Muscle layer of colon (tissue), 2 donors: Measurements from ENCODE around the gene VAMP5.
A peak's percentile ranks its signal among the peaks of the same experiment; 100 is the strongest.

ENCODE experiments used
- H3K27ac ChIP-seq: one replicate; pipeline ENCODE4 v1.7.0; 2013; ENCODE audit warnings: low read depth, mild to moderate bottlenecking, low read length, moderate library complexity
- H3K27me3 ChIP-seq, 2 donors: one replicate each; pipeline ENCODE4 v1.7.0; 2013; ENCODE audit warnings: low read length in 2 of 2, mild to moderate bottlenecking in 2 of 2; ENCODE audit not compliant: insufficient read depth in 2 of 2, control insufficient read depth in 1 of 2
- H3K36me3 ChIP-seq: one replicate; pipeline ENCODE4 v1.7.0; 2013; ENCODE audit warnings: mild to moderate bottlenecking, low read length; ENCODE audit not compliant: insufficient read depth
- H3K4me1 ChIP-seq: one replicate; pipeline ENCODE4 v1.7.0; 2013; ENCODE audit warnings: mild to moderate bottlenecking, low read length; ENCODE audit not compliant: insufficient read depth
- H3K4me3 ChIP-seq, 2 donors: one replicate each; pipeline ENCODE4 v1.7.0; 2013; ENCODE audit warnings: low read length in 2 of 2, low read depth in 1 of 2, mild to moderate bottlenecking in 1 of 2, moderate library complexity in 1 of 2
- H3K9ac ChIP-seq: one replicate; pipeline ENCODE4 v1.7.0; 2013; ENCODE audit warnings: low read length
- H3K9me3 ChIP-seq: one replicate; pipeline ENCODE4 v1.7.0; 2013; ENCODE audit warnings: mild to moderate bottlenecking, low read length
- donor health status: abdominal sarcoma.
- donor health status: Adenocarcinoma of cecum.

VAMP5 gene, protein sequence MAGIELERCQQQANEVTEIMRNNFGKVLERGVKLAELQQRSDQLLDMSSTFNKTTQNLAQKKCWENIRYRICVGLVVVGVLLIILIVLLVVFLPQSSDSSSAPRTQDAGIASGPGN

DNA sequence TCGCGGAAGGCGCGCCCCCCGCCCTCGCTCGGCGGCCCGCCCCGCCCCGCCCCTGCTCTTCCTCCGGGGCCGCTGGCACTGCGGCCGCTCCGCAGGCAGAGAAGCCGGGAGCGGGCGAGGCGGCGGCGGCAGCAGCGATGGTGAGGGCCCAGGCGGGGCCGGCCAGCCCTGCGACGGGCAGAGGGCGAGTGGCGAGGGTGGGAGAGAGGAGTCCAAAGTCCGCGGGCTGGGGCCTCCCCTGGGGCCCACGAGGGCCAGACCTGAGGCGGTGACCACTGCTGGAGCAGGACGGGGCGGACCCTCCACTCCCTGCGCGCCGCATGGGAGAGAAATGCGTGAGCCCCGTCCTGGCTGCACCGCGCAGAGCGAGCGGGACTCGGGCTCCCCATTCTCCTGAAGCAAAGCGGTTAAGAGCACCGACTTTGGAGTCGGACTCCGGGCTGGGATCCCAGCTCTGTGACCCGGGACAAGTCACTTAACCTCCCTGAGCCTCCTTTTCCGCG lies at the start of gene VAMP5:
Gene VAMP5, plus strand, starts transcription at position 78 of the 503 bp plus-strand sequence. Its CDS starts 60 bp downstream, at position 138.
- peak within 1 kb of the TSS; percentile 73 to 94 for H3K4me3 ChIP-seq
- peak within 1 kb of the TSS; percentile 78 for H3K9ac ChIP-seq
- H3K9me3 ChIP-seq: no peaks in the 10 kb centered on the region
- peaks cover 5% of the 10 kb centered on the region for H3K36me3 ChIP-seq
- peak within 1 kb of the TSS; percentile 59 for H3K27ac ChIP-seq
- H3K4me1 ChIP-seq: peaks cover 35% of the 10 kb centered on the region
- no peaks in the 10 kb centered on the region for H3K27me3 ChIP-seq

DNA sequence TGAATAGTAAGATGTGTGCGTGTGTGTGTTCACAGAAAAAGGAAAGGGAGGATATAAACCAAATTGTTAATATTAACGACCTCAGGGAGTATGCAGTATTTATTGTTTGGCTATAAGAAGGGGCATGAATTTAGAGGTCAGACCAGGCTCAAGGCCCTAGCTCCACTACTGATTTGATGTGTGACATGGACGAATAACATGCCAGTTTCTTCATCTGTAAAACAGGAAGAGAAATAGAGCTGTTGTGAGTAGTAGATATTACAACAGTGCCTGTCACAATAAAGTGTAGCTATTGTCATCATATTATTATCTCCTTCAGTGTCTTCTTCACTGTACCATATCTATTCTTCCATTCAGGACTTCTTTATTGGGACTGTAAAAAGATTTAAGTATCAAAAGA lies 49.4 kb upstream of the VAMP5 start:
- Histone ChIP-seq H3K4me3 (no peak overlapping the region), H3K4me1 (peaks cover 17% of the 10 kb centered on the region), H3K36me3 (no peaks in the 10 kb centered on the region), H3K9me3 (no peaks in the 10 kb centered on the region), H3K27me3 (no peaks in the 10 kb centered on the region), H3K9ac (no peak overlapping the region), H3K27ac (peak overlapping the region; percentile 1)

DNA sequence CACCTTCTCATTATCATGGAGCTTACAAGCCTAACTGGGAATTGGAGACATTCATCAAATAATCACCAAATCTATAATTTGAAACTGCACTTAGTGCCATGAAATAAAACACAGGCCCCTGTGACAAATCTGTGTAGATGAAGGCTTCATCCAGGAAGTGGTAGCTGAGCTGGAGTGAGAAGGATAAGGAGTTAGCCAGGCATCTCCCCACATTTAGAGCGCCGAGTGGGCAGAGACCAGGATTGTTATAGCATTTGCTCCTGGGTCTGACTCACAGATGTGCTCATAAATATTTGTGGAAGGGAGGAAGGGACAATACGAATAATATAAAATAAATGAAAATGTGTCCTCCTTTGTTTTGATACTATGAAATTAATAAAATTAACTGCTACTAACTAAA lies 47.8 kb upstream of the VAMP5 start:
- peak overlapping the region in 1 of 2 donors; percentile 76 for H3K4me3 ChIP-seq
- H3K27me3 ChIP-seq: no peaks in the 10 kb centered on the region
- H3K4me1 ChIP-seq: peaks cover 27% of the 10 kb centered on the region
- no peaks in the 10 kb centered on the region for H3K9me3 ChIP-seq
- H3K9ac ChIP-seq: peak overlapping the region; percentile 81
- peaks cover 10% of the 10 kb centered on the region for H3K36me3 ChIP-seq
- peak overlapping the region; percentile 96 for H3K27ac ChIP-seq

DNA sequence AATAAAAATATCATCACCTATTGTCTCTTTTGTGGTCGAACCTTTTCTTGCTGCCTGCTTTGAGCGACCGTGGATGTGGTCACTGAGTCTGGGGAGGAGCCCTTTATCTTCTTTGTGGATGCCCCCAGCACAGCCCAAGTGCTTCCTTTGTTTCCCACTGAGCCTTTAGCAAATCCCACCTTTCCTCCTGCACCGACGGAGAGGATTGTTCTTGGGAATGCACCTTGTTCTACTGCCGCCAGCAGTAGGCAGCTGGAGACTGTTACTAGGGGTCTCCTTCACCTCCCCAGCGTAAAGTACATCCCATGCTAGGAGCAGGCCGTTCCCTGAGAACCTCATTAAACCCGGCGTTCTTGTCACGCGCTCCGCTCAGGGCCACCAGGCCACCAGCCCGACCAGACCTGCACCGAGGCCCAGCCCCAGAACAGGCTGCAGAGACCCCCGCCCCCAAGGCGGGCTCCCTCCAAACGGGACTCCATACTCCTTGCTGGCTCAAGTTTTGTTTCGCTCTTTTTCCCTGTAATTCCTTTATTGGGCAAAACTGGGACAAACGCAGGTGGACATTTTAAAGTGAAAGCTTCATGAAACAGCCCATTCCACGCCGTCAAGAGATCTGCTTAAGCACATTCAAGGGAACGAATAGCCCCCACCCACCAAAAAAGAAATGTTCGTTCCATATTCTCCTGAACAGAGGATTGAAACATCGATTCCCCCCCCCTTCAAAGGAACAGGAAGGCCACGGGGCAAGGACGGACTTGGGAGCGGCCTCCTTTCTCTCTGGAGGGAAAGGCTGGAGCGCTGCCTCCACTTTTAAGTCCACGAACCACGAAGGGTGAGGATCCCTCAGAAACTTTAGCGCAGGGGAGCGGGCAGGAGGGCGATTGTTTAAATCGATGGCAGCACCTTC lies 46.4 kb upstream of the VAMP5 start:
- peak overlapping the region; percentile 81 for H3K9ac ChIP-seq
- no peaks in the 10 kb centered on the region for H3K9me3 ChIP-seq
- H3K36me3 ChIP-seq: peaks cover 24% of the 10 kb centered on the region
- no peaks in the 10 kb centered on the region for H3K27me3 ChIP-seq
- peak overlapping the region; percentile 76 to 97 for H3K4me3 ChIP-seq
- H3K27ac ChIP-seq: peak overlapping the region; percentile 96
- peaks cover 41% of the 10 kb centered on the region for H3K4me1 ChIP-seq

DNA sequence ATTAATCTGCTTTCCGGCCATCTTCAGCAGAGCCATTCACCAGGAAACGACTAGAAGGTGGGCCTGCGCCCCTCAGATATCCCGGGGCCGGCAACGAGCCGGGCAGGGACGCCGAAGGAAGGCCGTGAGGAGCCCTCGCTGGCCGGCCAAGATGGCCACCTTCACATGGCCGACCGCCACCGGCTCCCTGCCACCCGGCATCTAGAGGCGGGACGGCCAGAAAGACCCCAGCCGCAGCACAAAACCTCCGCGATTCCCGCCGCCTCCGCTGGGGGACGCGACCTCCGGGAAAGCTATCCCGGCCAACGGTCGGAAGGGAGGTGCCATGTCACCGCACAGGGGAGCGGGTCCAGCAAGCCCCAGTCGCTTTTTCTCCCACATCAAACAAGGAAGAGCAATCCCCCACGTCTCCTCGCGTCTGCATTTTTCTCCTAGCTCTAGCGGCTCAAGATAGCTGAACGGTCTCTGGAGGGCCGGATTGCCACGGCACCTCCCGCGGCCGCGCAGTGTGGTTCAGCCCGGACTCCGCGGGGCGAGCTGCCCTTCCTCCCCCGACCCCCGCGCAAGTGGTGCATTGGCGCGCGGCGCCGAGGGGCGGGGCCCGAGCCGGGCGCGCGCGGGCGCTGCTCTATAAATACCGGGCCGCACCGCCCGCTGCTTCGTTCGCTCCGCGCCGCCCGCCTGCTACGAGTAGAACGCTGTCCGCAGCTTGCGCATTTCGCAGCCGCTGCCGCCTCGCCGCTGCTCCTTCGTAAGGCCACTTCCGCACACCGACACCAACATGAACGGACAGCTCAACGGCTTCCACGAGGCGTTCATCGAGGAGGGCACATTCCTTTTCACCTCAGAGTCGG lies 45.5 kb upstream of the VAMP5 start, which contains the start of gene MAT2A:
Gene MAT2A, plus strand, starts transcription at position 662 of the 854 bp plus-strand sequence. Its CDS starts 120 bp downstream, at position 782.
- no peaks in the 10 kb centered on the region for H3K9me3 ChIP-seq

DNA sequence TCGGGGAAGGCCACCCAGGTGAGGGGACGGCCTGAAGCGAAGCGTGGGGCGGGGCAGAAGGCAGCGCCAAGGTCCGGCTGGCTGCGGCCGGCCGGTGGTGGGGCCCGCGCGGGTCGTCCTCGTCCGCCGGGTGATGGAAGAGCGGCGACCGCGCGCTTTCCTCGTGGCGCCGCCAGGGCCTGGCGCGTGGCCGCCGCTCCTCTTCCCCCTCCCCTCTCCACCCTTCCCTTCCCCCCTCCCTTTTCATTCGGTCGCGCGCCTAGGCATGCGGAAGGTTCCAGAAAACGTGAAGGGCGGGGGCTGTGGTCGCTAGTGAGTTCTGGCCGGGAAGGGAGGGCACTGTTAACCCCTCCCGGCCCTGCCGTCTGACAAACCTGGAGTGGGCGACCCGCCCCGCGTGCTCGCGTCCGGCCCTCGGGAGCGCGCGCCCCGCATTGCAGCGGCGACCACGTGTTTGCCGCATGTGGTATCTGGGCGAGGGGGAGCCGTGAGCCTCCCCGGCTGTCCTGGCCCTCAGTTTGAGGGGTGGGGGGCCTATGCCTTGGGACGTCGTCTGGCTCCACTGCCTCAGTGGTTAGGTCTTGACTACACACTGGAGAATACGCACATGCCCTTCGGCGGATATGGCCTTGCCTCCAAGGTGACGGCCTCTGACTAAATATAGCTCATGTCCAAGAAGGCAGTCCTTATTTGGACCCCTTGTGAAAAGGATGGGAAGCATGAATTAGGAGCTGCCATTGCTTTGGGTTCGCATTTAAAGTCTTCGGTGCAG lies 44.7 kb upstream of the VAMP5 start:
- H3K4me1 ChIP-seq: peaks cover 50% of the 10 kb centered on the region
- peak overlapping the region; percentile 77 for H3K9ac ChIP-seq
- H3K9me3 ChIP-seq: no peaks in the 10 kb centered on the region
- H3K27me3 ChIP-seq: no peaks in the 10 kb centered on the region
- H3K27ac ChIP-seq: peak overlapping the region; percentile 96
- H3K36me3 ChIP-seq: peaks cover 41% of the 10 kb centered on the region
- peak overlapping the region; percentile 76 to 97 for H3K4me3 ChIP-seq

More for the DNA sequence above, 45.5 kb upstream of the VAMP5 start, which contains the start of gene MAT2A:
- Histone ChIP-seq H3K27me3 (no peaks in the 10 kb centered on the region), H3K27ac (peak within 1 kb of the TSS; percentile 96), H3K4me1 (peaks cover 44% of the 10 kb centered on the region), H3K36me3 (peaks cover 33% of the 10 kb centered on the region), H3K4me3 (peak within 1 kb of the TSS; percentile 76 to 97), H3K9ac (peak within 1 kb of the TSS; percentile 81)

DNA sequence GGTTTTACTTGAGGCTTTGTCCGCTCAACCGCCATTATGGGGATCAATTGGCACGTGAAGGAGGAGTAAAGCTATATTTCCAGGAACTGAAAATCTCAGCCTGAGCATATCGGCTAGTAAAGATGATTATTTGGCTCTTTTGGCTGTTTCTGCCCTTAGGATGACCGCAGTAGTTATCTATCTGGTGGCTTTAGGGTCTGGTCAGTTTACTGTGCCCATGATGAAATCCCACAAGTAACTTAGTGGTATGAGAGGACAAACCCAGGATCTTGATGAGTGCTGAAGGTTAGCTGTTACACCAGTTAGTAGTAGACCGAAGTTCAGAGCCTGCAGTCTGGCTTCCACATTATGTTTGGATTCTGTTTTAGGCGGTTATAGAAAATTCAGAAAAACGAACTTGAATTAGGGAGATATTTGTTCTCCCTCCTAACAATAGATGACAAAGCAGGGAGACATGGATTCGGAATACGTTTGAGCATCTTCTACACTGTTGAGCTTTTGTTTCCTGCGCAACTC lies 44.0 kb upstream of the VAMP5 start:
- no peaks in the 10 kb centered on the region for H3K27me3 ChIP-seq
- peak overlapping the region; percentile 77 for H3K9ac ChIP-seq
- H3K4me3 ChIP-seq: peak overlapping the region; percentile 76 to 97
- H3K27ac ChIP-seq: peak overlapping the region; percentile 96
- peaks cover 53% of the 10 kb centered on the region for H3K4me1 ChIP-seq
- H3K36me3 ChIP-seq: peaks cover 44% of the 10 kb centered on the region
- no peaks in the 10 kb centered on the region for H3K9me3 ChIP-seq

DNA sequence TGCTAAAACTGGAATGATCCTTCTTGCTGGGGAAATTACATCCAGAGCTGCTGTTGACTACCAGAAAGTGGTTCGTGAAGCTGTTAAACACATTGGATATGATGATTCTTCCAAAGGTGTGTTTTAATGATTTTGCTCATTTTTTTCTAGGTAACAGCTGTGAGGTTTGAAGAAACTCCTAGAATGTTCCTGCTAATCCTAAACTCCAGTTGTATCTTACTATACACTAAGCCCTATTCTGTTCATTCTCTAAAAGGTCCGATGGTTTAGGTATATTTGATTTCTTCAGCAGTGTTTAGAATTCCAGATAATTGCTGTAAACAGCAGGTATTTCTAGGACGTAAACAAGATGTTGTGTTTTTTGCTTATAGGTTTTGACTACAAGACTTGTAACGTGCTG lies 43.0 kb upstream of the VAMP5 start:
- peak overlapping the region; percentile 77 for H3K9ac ChIP-seq

DNA sequence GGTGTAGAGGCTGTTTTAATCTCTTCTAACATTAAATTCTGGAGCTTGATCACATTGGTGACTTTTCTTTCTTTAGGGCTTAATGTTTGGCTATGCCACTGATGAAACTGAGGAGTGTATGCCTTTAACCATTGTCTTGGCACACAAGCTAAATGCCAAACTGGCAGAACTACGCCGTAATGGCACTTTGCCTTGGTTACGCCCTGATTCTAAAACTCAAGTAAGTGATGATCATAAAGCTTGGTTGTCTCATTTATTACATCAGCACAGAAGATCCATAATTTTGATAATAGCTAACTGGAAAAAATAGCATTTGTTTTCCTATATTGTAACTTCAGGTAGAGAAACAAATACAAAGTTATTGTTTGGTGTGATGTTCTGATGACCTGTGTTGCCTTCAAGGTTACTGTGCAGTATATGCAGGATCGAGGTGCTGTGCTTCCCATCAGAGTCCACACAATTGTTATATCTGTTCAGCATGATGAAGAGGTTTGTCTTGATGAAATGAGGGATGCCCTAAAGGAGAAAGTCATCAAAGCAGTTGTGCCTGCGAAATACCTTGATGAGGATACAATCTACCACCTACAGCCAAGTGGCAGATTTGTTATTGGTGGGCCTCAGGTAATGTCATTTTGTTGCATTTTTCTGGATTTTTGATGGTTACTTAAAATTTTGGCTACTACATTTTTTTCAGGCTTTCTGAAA lies 42.3 kb upstream of the VAMP5 start:
- Histone ChIP-seq H3K9ac (peak overlapping the region; percentile 77), H3K27me3 (no peaks in the 10 kb centered on the region), H3K4me1 (peaks cover 45% of the 10 kb centered on the region), H3K36me3 (peaks cover 53% of the 10 kb centered on the region), H3K9me3 (no peaks in the 10 kb centered on the region), H3K4me3 (peak overlapping the region in 1 of 2 donors; percentile 76), H3K27ac (peak overlapping the region; percentile 96)

More for the DNA sequence above, 43.0 kb upstream of the VAMP5 start:
- H3K4me3 ChIP-seq: peak overlapping the region in 1 of 2 donors; percentile 76
- peaks cover 53% of the 10 kb centered on the region for H3K36me3 ChIP-seq
- H3K4me1 ChIP-seq: peaks cover 51% of the 10 kb centered on the region
- H3K27ac ChIP-seq: peak overlapping the region; percentile 96
- H3K9me3 ChIP-seq: no peaks in the 10 kb centered on the region
- no peaks in the 10 kb centered on the region for H3K27me3 ChIP-seq

DNA sequence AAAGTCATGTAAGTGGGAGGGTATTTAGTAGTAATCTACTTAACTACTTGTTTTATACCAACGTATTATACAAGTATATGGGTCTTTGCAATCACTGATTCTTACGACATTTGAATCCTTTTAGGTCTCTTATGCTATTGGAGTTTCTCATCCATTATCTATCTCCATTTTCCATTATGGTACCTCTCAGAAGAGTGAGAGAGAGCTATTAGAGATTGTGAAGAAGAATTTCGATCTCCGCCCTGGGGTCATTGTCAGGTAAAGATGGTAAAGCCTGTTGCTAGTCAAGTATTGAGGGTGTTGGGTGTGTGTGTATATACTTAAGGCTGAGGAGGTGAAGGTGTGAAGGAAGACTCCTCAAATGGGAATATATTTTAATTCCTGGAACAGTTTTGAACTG lies 41.5 kb upstream of the VAMP5 start:
- H3K36me3 ChIP-seq: peaks cover 53% of the 10 kb centered on the region
- H3K4me3 ChIP-seq: peak overlapping the region in 1 of 2 donors; percentile 4
- H3K9me3 ChIP-seq: no peaks in the 10 kb centered on the region
- peak overlapping the region; percentile 31 for H3K9ac ChIP-seq
- H3K27me3 ChIP-seq: no peaks in the 10 kb centered on the region
- H3K4me1 ChIP-seq: peaks cover 36% of the 10 kb centered on the region
- no peak overlapping the region for H3K27ac ChIP-seq
